ENCODE measurements around the gene RCSD1.

Gene RCSD1

GRCh38 chr1:167638064-167638463 is 8.0 kb downstream of the RCSD1 start:
- Histone ChIP-seq H3K36me3 (ENCODE audit: control insufficient read depth, low read length) (peaks cover 97% of the 10 kb centered on the region), H3F3A (ENCODE audit: control insufficient read depth, insufficient read depth) (no peaks in the 10 kb centered on the region; the same call in 1 of the 2 replicates), H3K4me2 (ENCODE audit: low read length) (peak overlapping the region; percentile 91), H3K27me3 (ENCODE audit: control insufficient read depth, low read length) (no peaks in the 10 kb centered on the region), H3K4me1 (ENCODE audit: control insufficient read depth, low read length) (peaks cover 57% of the 10 kb centered on the region), H3K9me2 (replicated peaks; ENCODE audit: control insufficient read depth, low read length) (no peaks in the 10 kb centered on the region), H3K9me3 (ENCODE audit: control insufficient read depth, insufficient read depth, low read length) (no peaks in the 10 kb centered on the region), H3K79me2 (ENCODE audit: control insufficient read depth, low read length) (peaks cover 99% of the 10 kb centered on the region), H4K20me1 (ENCODE audit: control insufficient read depth, insufficient read depth, low read depth, low read length) (peaks cover 38% of the 10 kb centered on the region), H3K27ac (ENCODE audit: low read depth, low read length) (no peak overlapping the region), H3K4me3 (ENCODE audit: low read length) (no peak overlapping the region)
- TF ChIP-seq CTCF (IDR thresholded peaks at IDR 0.05; ENCODE audit: low read depth, low read length, poor library complexity, severe bottlenecking) (no peak), EZH2phosphoT487 (IDR thresholded peaks at IDR 0.05; ENCODE audit: borderline replicate concordance, low read length) (no peak)

GRCh38 chr1:167640051-167640450 is 10.0 kb downstream of the RCSD1 start:
- no peaks in the 10 kb centered on the region for H3K9me2 ChIP-seq (replicated peaks; ENCODE audit: control insufficient read depth, low read length)

DNA sequence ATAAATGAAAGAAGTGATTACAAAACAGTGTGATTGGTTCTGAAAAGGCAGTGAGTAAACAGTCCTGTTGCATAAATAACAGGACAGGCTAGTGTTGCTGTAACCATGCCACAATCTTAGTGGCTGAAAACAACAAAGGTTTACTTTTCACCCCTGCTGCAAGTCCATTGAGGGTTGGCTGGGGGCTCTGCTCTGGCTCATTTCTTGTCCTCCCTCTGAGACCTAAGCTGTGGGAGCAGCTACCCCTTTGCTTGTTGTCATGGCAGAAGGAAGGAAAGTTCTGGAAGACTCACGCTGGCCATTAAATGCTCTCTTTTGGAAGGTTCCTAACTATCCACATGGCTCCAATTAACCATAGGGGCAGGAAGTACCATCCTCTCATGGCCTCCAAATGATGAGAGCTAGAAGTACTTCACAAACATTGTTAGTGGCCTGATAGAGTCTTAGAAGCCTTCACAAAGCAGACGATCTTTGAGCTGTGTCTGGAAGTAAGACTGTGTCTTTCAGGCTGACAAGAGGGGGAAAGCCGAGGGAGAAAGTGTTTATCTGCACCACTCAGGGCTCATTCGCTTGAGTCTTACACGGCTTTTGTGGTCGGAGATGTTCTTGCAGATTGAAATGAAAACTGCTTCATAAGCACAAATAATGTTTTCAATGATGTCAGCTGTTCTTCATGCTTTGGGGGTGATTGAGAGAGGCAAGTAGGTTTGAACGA is 11.9 kb downstream of the RCSD1 start:
- peaks cover 24% of the 10 kb centered on the region for H4K20me1 ChIP-seq (ENCODE audit: control insufficient read depth, insufficient read depth, low read depth, low read length)

More at GRCh38 chr1:167640051-167640450, 10.0 kb downstream of the RCSD1 start:
- peaks cover 31% of the 10 kb centered on the region for H4K20me1 ChIP-seq (ENCODE audit: control insufficient read depth, insufficient read depth, low read depth, low read length)
- H3K4me2 ChIP-seq (ENCODE audit: low read length), result no peak overlapping the region
- H3F3A ChIP-seq (ENCODE audit: control insufficient read depth, insufficient read depth), result peaks cover 2% of the 10 kb centered on the region; the same call in 1 of the 2 replicates
- H3K27me3 ChIP-seq (ENCODE audit: control insufficient read depth, low read length), result no peaks in the 10 kb centered on the region
- no peak overlapping the region for H3K27ac ChIP-seq (ENCODE audit: low read depth, low read length)
- peaks cover 99% of the 10 kb centered on the region for H3K79me2 ChIP-seq (ENCODE audit: control insufficient read depth, low read length)
- no peaks in the 10 kb centered on the region for H3K9me3 ChIP-seq (ENCODE audit: control insufficient read depth, insufficient read depth, low read length)
- peaks cover 43% of the 10 kb centered on the region for H3K4me1 ChIP-seq (ENCODE audit: control insufficient read depth, low read length)
- no peak overlapping the region for H3K4me3 ChIP-seq (ENCODE audit: low read length)
- peaks cover 96% of the 10 kb centered on the region for H3K36me3 ChIP-seq (ENCODE audit: control insufficient read depth, low read length)
- TF ChIP-seq CTCF (IDR thresholded peaks at IDR 0.05; ENCODE audit: low read depth, low read length, poor library complexity, severe bottlenecking) (no peak), EZH2phosphoT487 (IDR thresholded peaks at IDR 0.05; ENCODE audit: borderline replicate concordance, low read length) (no peak)

More for the DNA sequence above, 11.9 kb downstream of the RCSD1 start:
- Histone ChIP-seq H3K4me2 (ENCODE audit: low read length) (no peak overlapping the region), H3K79me2 (ENCODE audit: control insufficient read depth, low read length) (peaks cover 98% of the 10 kb centered on the region), H3K9me3 (ENCODE audit: control insufficient read depth, insufficient read depth, low read length) (no peaks in the 10 kb centered on the region), H3F3A (ENCODE audit: control insufficient read depth, insufficient read depth) (peaks cover 2% of the 10 kb centered on the region; the same call in 1 of the 2 replicates), H3K9me2 (replicated peaks; ENCODE audit: control insufficient read depth, low read length) (no peaks in the 10 kb centered on the region), H3K27ac (ENCODE audit: low read depth, low read length) (no peak overlapping the region), H3K36me3 (ENCODE audit: control insufficient read depth, low read length) (peaks cover 87% of the 10 kb centered on the region), H3K4me1 (ENCODE audit: control insufficient read depth, low read length) (peaks cover 39% of the 10 kb centered on the region), H3K27me3 (ENCODE audit: control insufficient read depth, low read length) (no peaks in the 10 kb centered on the region), H3K4me3 (ENCODE audit: low read length) (no peak overlapping the region)
- TF ChIP-seq EZH2phosphoT487 (IDR thresholded peaks at IDR 0.05; ENCODE audit: borderline replicate concordance, low read length) (no peak), CTCF (IDR thresholded peaks at IDR 0.05; ENCODE audit: low read depth, low read length, poor library complexity, severe bottlenecking) (no peak)

All from DOHH2 (cell line).